Nephron (organoid): ENCODE results near the gene AJAP1.

Source experiments
- H3K27ac Mint-ChIP-seq, 3 experiments: 2 replicates each; pipeline ENCODE4 v1.8.0; 2020; ENCODE audit warnings: mixed read lengths in 3 of 3, mild to moderate bottlenecking in 2 of 3, moderate library complexity in 1 of 3
- H3K27me3 Mint-ChIP-seq: 2 replicates; pipeline ENCODE4 v1.8.0; 2021; ENCODE audit warnings: low read depth, mild to moderate bottlenecking, moderate library complexity, mixed read lengths
- H3K36me3 Mint-ChIP-seq: 2 replicates; pipeline ENCODE4 v1.8.0; 2020; ENCODE audit warnings: low read depth, mixed read lengths
- H3K4me1 Mint-ChIP-seq: 2 replicates; pipeline ENCODE4 v1.8.0; 2020; ENCODE audit warnings: mixed read lengths
- H3K4me3 Mint-ChIP-seq, 3 experiments: 2 replicates each; pipeline ENCODE4 v1.8.0; 2020; ENCODE audit warnings: mild to moderate bottlenecking in 3 of 3, mixed read lengths in 3 of 3, moderate library complexity in 2 of 3
- H3K9me3 Mint-ChIP-seq: 2 replicates; pipeline ENCODE4 v1.8.0; 2020; ENCODE audit warnings: mixed read lengths
- TF ChIP-seq, protein P1 (sequence below), 3 experiments: fragments of 200-600 bp; sonication (generic); IDR thresholded peaks; one replicate each; pipeline ENCODE4 v1.5.0; 2021; ENCODE audit warnings: antibody characterized with exemption in 3 of 3; ENCODE audit not compliant: unreplicated experiment in 3 of 3

AJAP1 gene

DNA sequence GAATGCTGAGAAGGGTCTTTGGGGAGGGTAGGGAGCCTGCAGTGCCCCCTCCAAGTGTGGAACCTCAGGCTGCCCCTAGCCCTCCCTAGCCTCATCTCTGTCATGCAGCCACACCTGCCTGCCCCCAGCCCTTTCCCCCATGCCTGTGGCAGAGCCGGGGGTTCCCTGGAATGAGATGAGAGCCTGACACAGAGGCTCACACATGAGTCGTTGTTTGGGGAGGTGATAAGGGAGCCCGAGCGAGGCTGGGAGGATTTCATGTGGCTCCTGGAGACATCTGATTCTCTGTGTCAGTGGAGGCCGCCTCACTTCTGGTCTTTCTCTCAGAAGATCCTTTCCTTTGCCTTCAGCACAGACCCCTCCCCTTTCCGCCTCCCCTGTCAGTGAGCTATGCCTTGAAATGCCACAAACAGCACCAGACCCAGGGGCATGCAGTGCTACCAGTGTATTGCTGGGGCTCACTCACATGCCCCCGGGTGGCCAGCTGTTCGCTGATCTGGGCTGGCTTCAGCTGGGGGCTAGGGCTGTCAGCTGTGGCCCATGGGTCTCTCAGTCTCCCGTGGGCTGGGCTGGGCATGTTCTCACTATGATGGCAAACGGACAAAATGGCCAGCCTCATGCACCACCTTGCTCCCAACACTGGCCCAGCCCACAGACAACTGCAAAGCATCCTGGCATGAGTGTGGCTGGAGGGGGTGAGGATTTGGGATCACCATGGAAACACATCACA, 102.6 kb downstream of the AJAP1 start:
- H3K9me3 Mint-ChIP-seq = peaks cover 3% of the 10 kb centered on the region
- no peaks in the 10 kb centered on the region for H3K36me3 Mint-ChIP-seq
- TF ChIP-seq, protein P1, sequence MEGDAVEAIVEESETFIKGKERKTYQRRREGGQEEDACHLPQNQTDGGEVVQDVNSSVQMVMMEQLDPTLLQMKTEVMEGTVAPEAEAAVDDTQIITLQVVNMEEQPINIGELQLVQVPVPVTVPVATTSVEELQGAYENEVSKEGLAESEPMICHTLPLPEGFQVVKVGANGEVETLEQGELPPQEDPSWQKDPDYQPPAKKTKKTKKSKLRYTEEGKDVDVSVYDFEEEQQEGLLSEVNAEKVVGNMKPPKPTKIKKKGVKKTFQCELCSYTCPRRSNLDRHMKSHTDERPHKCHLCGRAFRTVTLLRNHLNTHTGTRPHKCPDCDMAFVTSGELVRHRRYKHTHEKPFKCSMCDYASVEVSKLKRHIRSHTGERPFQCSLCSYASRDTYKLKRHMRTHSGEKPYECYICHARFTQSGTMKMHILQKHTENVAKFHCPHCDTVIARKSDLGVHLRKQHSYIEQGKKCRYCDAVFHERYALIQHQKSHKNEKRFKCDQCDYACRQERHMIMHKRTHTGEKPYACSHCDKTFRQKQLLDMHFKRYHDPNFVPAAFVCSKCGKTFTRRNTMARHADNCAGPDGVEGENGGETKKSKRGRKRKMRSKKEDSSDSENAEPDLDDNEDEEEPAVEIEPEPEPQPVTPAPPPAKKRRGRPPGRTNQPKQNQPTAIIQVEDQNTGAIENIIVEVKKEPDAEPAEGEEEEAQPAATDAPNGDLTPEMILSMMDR (IDR thresholded peaks at IDR 0.05; ENCODE audit: unreplicated experiment in 3 of 3) = no peak
- peaks cover 5% of the 10 kb centered on the region for H3K27me3 Mint-ChIP-seq
- no peaks in the 10 kb centered on the region for H3K4me1 Mint-ChIP-seq
- H3K27ac Mint-ChIP-seq = no peak overlapping the region
- no peak overlapping the region for H3K4me3 Mint-ChIP-seq

DNA sequence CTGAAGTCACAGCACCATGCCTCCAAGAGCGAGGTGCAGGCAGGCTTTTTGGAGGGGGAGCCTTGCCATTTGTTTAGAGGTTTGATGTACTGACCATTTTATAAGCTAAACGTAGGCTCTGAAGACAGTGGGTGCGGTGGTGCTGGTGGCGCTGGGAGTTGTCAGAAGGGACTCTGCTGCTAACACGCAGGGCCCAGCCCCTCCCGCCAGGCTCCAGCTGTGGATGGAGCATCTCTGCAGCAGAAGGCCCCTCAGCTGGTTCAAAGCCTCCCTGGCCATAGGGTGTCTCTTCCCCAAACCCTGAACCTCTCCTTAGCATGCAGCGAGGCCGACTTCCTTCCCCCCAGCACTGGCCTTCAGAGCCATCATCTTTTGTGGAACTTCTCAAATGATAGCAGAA, 105.3 kb downstream of the AJAP1 start:
- H3K27ac Mint-ChIP-seq = no peak overlapping the region

DNA sequence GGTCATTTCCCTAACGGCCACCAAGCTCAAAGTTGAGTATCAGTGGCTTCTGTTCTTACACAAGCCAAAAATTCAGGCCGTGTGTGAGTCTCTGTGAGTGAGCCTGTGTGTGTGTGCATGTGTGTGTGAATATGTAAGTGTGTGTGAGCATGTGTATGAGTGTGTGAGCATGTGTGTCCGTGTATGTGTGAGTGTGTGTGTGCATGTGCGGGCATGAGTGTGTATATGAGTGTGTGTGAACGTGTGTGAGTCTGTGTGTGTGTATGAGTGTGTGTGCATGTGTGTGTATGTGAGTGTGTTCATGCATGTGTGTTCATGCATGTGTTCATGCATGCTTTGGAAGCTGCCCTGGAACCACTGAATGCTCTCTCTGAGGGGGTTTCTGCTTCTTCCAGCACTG, 105.7 kb downstream of the AJAP1 start:
- TF ChIP-seq, protein P1 (IDR thresholded peaks at IDR 0.05; ENCODE audit: unreplicated experiment in 3 of 3) = no peak
- H3K9me3 Mint-ChIP-seq = no peaks in the 10 kb centered on the region
- peaks cover 9% of the 10 kb centered on the region for H3K27me3 Mint-ChIP-seq
- no peak overlapping the region for H3K27ac Mint-ChIP-seq
- no peaks in the 10 kb centered on the region for H3K36me3 Mint-ChIP-seq
- H3K4me3 Mint-ChIP-seq = no peak overlapping the region
- H3K4me1 Mint-ChIP-seq = no peaks in the 10 kb centered on the region

More for the DNA sequence above, 105.3 kb downstream of the AJAP1 start:
- H3K27me3 Mint-ChIP-seq = peaks cover 9% of the 10 kb centered on the region
- H3K4me3 Mint-ChIP-seq = no peak overlapping the region
- no peaks in the 10 kb centered on the region for H3K9me3 Mint-ChIP-seq
- no peaks in the 10 kb centered on the region for H3K36me3 Mint-ChIP-seq
- no peaks in the 10 kb centered on the region for H3K4me1 Mint-ChIP-seq
- TF ChIP-seq, protein P1 (IDR thresholded peaks at IDR 0.05; ENCODE audit: unreplicated experiment in 3 of 3) = no peak

DNA sequence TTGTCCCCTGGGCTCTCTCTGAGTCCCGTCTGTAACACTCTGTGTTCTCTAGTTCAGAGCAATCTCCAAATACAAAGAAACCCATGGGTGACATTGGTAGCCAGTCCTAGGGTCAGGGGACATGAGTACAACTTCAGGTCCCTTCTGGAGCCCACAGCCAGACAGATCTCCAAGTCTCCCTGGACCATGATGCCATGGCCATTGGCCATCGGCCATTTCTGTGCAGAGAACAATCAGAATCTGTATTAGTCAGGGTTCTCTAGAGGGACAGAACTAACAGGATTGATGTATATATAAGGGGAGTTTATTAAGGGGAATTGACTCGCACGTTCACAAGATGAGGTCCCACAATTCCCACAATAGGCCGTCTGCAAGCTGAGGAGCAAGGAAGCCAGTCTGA, 106.9 kb downstream of the AJAP1 start:
- Mint-ChIP-seq H3K27me3 (peaks cover 17% of the 10 kb centered on the region), H3K9me3 (no peaks in the 10 kb centered on the region), H3K4me3 (no peak overlapping the region), H3K27ac (no peak overlapping the region), H3K4me1 (no peaks in the 10 kb centered on the region), H3K36me3 (no peaks in the 10 kb centered on the region)
- TF ChIP-seq, protein P1 (IDR thresholded peaks at IDR 0.05; ENCODE audit: unreplicated experiment in 3 of 3) = no peak

DNA sequence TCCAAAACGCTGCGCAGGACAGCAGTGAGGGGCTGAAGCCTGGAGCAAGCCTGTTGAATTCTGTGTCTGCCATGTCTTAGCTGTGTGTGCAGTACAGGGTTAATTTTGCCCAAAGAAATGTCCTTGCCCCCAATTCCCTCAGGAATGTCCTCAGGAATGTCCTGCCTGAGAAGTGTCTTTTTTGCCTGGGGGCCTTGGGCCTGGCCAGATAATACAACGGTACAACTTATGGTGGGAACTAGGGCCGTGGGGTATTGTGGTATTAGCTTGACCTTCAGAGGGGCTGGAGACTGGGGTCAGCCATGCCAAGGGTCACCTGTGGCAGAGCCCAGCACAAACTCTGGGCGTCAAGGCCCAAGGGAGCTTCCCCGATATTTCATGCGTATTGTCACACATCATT, 107.7 kb downstream of the AJAP1 start:
- Mint-ChIP-seq H3K36me3 (no peaks in the 10 kb centered on the region), H3K27ac (no peak overlapping the region), H3K9me3 (no peaks in the 10 kb centered on the region), H3K4me1 (no peaks in the 10 kb centered on the region), H3K27me3 (peaks cover 18% of the 10 kb centered on the region), H3K4me3 (no peak overlapping the region)
- TF ChIP-seq, protein P1 (IDR thresholded peaks at IDR 0.05; ENCODE audit: unreplicated experiment in 3 of 3) = no peak

DNA sequence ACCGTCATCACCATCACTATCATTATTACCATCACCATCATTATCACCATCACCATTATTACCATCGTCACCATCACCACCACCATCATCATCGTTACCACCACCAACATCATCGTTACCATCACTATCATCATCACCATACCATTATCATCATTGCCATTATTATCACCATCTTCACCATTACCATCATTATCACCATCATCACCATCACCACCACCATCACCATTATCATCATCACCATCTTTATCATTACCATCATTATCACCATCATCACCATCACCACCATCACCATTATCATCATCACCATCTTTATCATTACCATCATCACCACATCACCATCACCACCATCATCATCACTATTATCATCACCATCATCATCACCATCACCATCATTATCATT, 112.9 kb downstream of the AJAP1 start:
- TF ChIP-seq, protein P1 (IDR thresholded peaks at IDR 0.05; ENCODE audit: unreplicated experiment in 3 of 3) = no peak
- Mint-ChIP-seq H3K9me3 (no peaks in the 10 kb centered on the region), H3K36me3 (no peaks in the 10 kb centered on the region), H3K27me3 (peaks cover 27% of the 10 kb centered on the region), H3K4me1 (no peaks in the 10 kb centered on the region), H3K27ac (no peak overlapping the region), H3K4me3 (no peak overlapping the region)
